DND-41 (cell line): ENCODE data around the gene DSN1.

Source experiments
- ATAC-seq: fragments of 200-7000 bp; cut with Tn5 transposase; 3 replicates; pipeline ENCODE4 v1.9.1; 2021; ENCODE audit warnings: low read depth; ENCODE audit not compliant: insufficient read depth
- DNase-seq: peaks from one replicate; pipeline ENCODE4 v3.0.0-alpha.2; 2020
- H2AFZ ChIP-seq: 2 replicates; pipeline ENCODE4 v1.6.0; 2012; ENCODE audit warnings: low read depth, low read length
- H3K27ac ChIP-seq: 2 replicates; pipeline ENCODE4 v1.5.1; 2012; ENCODE audit warnings: low read length, inconsistent platforms
- H3K27me3 ChIP-seq: fragments of 200-600 bp; sonication (generic); 2 replicates; pipeline ENCODE4 v1.6.0; 2012; ENCODE audit warnings: low read length, mild to moderate bottlenecking, inconsistent platforms; ENCODE audit not compliant: insufficient read depth, poor library complexity
- H3K36me3 ChIP-seq: 2 replicates; pipeline ENCODE4 v1.5.1; 2012; ENCODE audit warnings: low read length, inconsistent platforms; ENCODE audit not compliant: insufficient read depth
- H3K4me1 ChIP-seq: 2 replicates; pipeline ENCODE4 v1.5.1; 2012; ENCODE audit warnings: mild to moderate bottlenecking, low read length; ENCODE audit not compliant: insufficient read depth
- H3K4me2 ChIP-seq: 2 replicates; pipeline ENCODE4 v1.6.0; 2012; ENCODE audit warnings: mild to moderate bottlenecking, moderate library complexity, low read length, inconsistent platforms; ENCODE audit not compliant: insufficient read depth
- H3K4me3 ChIP-seq, 2 experiments: fragments of 200-600 bp in 1 of 2; shearing (Covaris generic) in 1 of 2; 2 replicates each; pipeline ENCODE4 v1.5.1; 2012 to 2016; ENCODE audit warnings: inconsistent platforms in 2 of 2, low read length in 2 of 2, mild to moderate bottlenecking in 2 of 2, low read depth in 1 of 2, moderate library complexity in 1 of 2
- H3K79me2 ChIP-seq: 2 replicates; pipeline ENCODE4 v1.6.0; 2012; ENCODE audit warnings: low read length, inconsistent platforms; ENCODE audit not compliant: insufficient read depth
- H3K9ac ChIP-seq: 2 replicates; pipeline ENCODE4 v1.6.0; 2012; ENCODE audit warnings: low read depth, mild to moderate bottlenecking, inconsistent platforms, low read length, moderate library complexity
- H3K9me3 ChIP-seq: 2 replicates; pipeline ENCODE4 v1.5.1; 2012; ENCODE audit warnings: low read length, moderate library complexity, mild to moderate bottlenecking, inconsistent platforms; ENCODE audit not compliant: insufficient read depth, severe bottlenecking
- H4K20me1 ChIP-seq: 2 replicates; pipeline ENCODE4 v1.6.0; 2012; ENCODE audit warnings: low read length; ENCODE audit not compliant: insufficient read depth
- CTCF ChIP-seq: IDR thresholded peaks from 2 replicates; pipeline ENCODE4 v1.5.1; 2012; ENCODE audit warnings: borderline replicate concordance, low read length, moderate library complexity, mild to moderate bottlenecking; ENCODE audit not compliant: poor library complexity, severe bottlenecking; ENCODE audit errors: extremely low read depth
- EZH2 ChIP-seq: IDR thresholded peaks from 3 replicates; pipeline ENCODE4 v1.6.1; 2012; ENCODE audit warnings: borderline replicate concordance, low read depth, mild to moderate bottlenecking, moderate library complexity, low read length, inconsistent platforms; ENCODE audit not compliant: severe bottlenecking

The DSN1 gene

GRCh38 chr20:36775826-36776225 is 2.3 kb upstream of the DSN1 start:
- DNase-seq (no peak), ATAC-seq (no peak)
- Histone ChIP-seq H3K27ac (no peak overlapping the region), H3K36me3 (peaks cover 14% of the 10 kb centered on the region), H2AFZ (no peak overlapping the region), H3K9me3 (no peaks in the 10 kb centered on the region), H3K79me2 (peaks cover 27% of the 10 kb centered on the region), H3K27me3 (no peaks in the 10 kb centered on the region), H3K4me1 (peaks cover 30% of the 10 kb centered on the region), H3K4me2 (no peak overlapping the region), H3K9ac (no peak overlapping the region), H4K20me1 (no peaks in the 10 kb centered on the region; the same call in 1 of the 2 replicates), H3K4me3 (no peak overlapping the region)
- TF ChIP-seq CTCF = no peak
- no peak for TF ChIP-seq EZH2

GRCh38 chr20:36775196-36775595 is 1.6 kb upstream of the DSN1 start:
- Histone ChIP-seq H3K9ac (0 out of 2 replicates have a peak overlapping the region, but pooled peaks have one; percentile 84), H3K27ac (no peak overlapping the region), H3K9me3 (no peaks in the 10 kb centered on the region), H3K36me3 (peaks cover 21% of the 10 kb centered on the region), H3K4me2 (no peak overlapping the region), H2AFZ (peak overlapping the region; percentile 82; the same call in 1 of the 2 replicates), H3K4me1 (peaks cover 36% of the 10 kb centered on the region), H3K4me3 (no peak overlapping the region), H3K27me3 (no peaks in the 10 kb centered on the region), H4K20me1 (peaks cover under 1% of the 10 kb centered on the region; the same call in 1 of the 2 replicates), H3K79me2 (peaks cover 33% of the 10 kb centered on the region)
- TF ChIP-seq CTCF (peak; percentile 13), EZH2 (no peak)
- DNase-seq = no peak
- no peak for ATAC-seq

- ATAC-seq = peak; percentile 41
- peak overlapping the region; percentile 84 for H3K9ac ChIP-seq
- H3K4me3 ChIP-seq = peak overlapping the region; percentile 91 to 93
- peaks cover 47% of the 10 kb centered on the region for H3K4me1 ChIP-seq
- peak overlapping the region; percentile 82 for H2AFZ ChIP-seq
- H3K79me2 ChIP-seq = peaks cover 46% of the 10 kb centered on the region
- H3K4me2 ChIP-seq = peak overlapping the region; percentile 88
- no peaks in the 10 kb centered on the region for H3K27me3 ChIP-seq
- peaks cover 38% of the 10 kb centered on the region for H3K36me3 ChIP-seq
- TF ChIP-seq CTCF = no peak
- TF ChIP-seq EZH2 = no peak
- H3K27ac ChIP-seq = peak overlapping the region; percentile 77
- 0 out of 2 replicates have a peak, but pooled peaks cover 4% of the 10 kb centered on the region for H4K20me1 ChIP-seq
- no peaks in the 10 kb centered on the region for H3K9me3 ChIP-seq
- no peak for DNase-seq
Measured at GRCh38 chr20:36773107-36773596, 411 bp downstream of the DSN1 start.

GRCh38 chr20:36770680-36771079 is 2.9 kb downstream of the DSN1 start:
- no peak overlapping the region; the same call in 1 of the 2 replicates for H3K27ac ChIP-seq

More at GRCh38 chr20:36770680-36771079, 2.9 kb downstream of the DSN1 start:
- no peak for TF ChIP-seq CTCF
- no peak for TF ChIP-seq EZH2
- H3K27me3 ChIP-seq = no peaks in the 10 kb centered on the region
- no peak overlapping the region for H3K4me3 ChIP-seq
- H3K9me3 ChIP-seq = no peaks in the 10 kb centered on the region
- peaks cover 59% of the 10 kb centered on the region for H3K36me3 ChIP-seq
- DNase-seq (no peak), ATAC-seq (no peak)
- peak overlapping the region; percentile 84; the same call in 1 of the 2 replicates for H3K9ac ChIP-seq
- H3K4me1 ChIP-seq = peaks cover 47% of the 10 kb centered on the region
- no peak overlapping the region for H2AFZ ChIP-seq
- peaks cover 46% of the 10 kb centered on the region for H3K79me2 ChIP-seq
- peak overlapping the region; percentile 88 for H3K4me2 ChIP-seq
- 0 out of 2 replicates have a peak, but pooled peaks cover 4% of the 10 kb centered on the region for H4K20me1 ChIP-seq
